Amygdala (tissue), 56 donors: ENCODE data around the gene SMARCB1.

Experiments
- DNase-seq, 56 donors: peaks; one replicate each; lab custom pipeline; 2025; lab: John Stamatoyannopoulos, UW

The SMARCB1 gene

DNA sequence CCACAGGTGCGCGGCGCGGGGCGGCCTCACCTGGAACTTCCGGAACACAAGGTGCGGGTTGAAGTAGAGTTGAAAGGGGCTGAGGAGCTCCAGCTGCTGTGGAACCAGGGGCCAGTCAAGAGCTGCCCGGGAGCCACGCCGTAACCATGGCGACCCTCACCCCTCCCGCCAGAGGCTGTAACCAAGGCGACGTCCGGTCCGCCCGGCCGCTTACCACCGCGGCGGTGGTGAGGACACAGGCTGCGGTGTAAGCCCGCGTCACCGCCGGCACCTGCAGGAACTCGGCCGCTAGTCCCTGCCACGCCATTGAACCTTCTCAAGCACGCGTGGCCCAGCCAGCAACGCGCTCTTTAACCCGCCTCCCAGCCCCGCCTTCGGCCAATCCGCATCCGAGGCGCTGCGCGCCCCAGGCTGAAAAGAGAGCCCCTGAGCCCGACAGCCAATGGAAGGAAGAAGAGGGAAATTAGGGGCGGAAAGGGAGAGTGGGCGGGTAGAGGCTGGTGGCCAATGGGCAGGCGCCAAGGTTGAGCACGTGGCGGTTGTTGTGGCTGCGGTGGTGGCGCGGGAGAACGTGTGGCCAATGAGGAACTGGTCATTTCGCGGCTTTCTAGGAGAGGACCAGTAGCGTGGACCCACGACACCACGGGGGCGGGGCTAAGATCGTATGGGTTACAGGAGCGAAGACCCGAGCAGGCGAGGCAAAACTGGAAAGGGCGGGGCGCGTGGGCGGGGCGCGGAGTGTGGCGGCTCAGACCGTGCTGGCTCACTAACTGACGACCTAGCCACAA, 52.1 kb downstream of the SMARCB1 start, which contains the start of gene DERL3:
DERL3 (minus strand) TSS at position 326 of the 788 bp plus-strand sequence; CDS start at position 307, 19 bp downstream.
- peak; percentile 29 to 97 (median 90) for DNase-seq

DNA sequence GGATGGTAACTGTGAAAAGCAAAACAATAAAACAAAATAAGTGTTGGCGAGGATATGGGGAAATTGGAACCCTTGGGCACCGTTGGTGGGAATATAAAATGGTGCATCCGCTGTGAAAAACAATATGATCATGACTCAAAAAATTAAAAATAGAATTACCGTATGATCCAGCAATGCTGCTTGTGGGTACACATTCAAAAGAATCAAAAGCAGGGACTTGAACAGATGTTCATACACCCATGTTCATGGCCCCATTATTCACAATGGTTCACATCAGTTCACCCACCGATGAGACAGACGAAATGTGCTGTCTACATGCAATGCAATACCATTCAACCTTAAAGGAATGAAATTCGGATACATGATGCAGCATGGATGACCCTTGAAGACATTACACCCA, 53.3 kb downstream of the SMARCB1 start:
- no peak for DNase-seq

DNA sequence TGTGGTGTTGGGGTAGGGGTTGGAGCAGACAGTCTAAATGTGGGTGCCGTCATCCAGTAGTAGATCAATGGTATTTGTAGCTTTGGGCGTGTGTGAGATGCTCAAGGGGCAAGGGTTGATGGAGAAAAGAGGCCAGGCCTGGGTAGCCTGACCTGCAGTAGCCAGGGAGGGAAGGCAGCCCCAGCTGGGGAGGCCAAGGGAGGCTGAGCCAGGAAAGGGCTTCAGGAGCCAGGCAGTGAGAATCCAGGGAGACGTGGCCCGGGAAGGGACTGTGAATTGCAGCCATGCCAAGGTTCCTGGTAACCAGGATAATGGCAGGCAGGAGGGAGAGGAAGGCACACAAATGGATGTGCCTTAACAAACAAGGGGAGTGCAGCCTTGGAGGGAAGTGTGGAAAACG, 54.5 kb downstream of the SMARCB1 start:
- DNase-seq, result no peak

DNA sequence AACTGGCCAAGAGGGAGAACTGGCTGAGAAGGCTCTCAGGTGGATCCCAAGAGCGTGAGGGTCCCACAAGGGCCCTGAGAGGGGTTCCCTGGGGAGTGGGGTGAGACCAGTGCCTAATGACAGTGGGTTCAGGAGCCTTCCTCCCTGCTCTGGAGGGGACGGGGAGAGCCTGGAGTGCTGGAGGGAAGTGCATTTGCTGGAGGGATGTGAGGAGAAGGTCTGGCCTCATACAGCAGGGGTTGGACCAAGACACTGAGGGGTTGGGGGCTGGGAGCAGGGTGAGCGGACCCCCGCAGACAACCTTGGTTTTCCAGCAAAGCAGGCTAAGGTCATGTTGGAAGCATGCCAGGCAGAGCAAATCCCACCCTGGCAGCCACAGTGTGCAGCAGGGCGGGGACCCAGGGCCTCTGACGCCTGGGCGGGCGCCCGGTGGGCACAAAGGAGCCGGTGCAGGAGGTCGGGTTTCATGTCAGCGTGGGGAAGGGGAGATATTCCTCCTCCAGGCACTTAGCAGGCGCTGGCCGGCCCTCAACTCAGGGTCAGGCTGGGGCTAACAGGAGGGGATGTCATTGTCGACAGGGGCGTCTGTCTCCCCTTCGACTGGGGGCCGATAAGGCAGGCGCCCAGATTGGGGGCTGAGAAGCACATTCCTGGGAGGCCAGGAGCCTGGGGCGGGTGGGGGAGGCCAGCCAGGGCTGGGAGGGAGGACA, 55.1 kb downstream of the SMARCB1 start:
- DNase-seq, result no peak

DNA sequence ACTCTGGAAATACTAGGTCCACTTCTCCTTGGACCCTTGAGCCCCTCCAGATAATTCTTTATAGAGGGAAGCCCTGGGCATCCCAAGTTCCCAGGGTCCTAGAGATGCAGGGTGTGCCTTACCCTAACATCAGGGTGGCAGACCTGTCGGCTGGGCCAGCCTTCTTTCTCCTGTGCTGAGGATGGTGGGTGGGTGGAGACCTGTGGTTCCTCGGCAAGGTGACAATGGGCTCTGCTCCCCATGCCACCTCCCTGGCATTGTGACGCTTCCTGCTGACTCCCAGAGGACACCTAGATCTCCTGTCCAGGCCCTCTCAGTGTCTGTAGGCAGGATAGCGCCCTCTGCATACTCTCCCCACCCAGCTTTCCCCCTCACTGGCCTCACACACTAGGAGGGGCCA, 55.8 kb downstream of the SMARCB1 start:
- no peak for DNase-seq

DNA sequence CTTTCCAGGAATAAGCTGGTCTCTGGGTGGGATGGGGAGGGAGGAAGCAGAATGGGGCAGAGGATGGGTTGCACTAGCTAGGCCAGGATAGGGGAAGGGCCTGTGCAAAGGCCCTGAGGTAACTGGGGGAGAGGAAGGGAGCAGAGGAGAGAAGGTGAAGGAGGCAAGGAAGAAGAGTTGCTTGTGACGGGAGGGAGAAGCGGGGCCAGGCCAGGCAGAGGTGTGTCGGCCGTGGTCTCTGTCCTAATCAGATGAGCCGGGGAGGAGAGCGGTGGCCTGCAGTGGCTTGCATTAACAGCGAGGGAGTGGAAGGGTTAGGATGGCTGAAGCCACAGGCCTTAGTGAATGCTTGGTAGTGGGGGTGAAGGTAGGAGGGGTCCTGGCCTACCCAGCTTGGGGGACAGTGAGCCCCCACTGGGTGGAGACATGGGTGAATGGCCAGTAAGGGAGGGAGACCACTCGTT, 58.0 kb downstream of the SMARCB1 start:
- DNase-seq, result no peak

DNA sequence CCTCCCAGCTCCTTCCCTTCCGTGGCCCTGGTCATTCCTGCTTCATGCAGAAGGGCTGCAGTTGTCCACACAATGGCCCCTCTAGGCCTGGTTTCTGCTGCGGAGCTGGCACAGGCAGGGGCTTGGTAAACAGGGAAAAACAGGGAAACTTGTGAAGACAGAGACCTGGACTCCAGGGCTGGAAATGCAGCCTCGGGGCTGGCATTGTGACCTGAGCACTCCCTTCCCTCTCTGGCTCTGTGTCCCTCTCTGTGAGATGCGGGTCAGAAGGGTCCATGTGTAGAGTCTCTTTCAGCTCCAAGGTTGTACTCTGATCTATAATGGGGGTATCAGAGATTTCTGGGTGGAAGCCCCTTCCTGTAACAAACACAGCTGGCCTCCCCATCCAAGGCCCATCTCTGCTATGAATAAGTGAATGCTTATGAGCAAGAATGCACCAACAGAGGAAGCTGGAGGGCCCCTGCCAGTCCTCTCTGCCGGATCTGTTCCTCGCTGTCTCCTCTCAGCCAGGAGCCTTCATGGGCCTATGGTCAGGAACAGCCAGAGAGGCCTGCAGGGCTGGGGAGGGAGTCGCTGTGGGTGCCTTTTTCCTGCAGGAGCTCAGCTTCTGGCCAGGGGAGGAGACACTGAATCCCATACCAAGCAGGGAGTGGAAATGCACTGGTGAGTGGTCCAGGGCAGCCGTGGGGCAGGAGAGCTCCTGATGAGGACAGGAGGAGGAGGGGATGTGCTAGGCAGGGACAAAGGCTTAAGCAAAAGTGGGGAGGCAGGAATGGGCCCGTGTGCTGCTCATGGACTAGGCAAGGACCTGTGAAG, 58.7 kb downstream of the SMARCB1 start:
- no peak for DNase-seq

DNA sequence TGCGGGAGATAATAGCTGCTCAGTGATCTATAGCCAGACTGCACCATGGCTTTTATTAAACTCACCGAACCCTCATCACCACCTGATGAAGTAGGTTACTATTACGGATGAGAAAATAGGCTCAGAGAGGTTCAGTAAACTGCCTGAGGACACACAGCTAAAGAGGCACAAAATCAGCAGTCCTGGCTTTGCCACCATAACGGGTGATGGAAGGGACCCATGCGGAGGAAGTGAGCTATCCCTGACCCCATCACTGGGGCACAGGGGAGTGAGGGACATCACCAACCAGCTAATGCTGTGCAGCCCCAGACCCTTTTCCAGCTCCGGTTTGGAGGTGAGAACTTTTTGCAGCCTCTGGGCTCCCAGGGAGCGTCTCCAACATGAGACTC, 59.3 kb downstream of the SMARCB1 start:
- no peak for DNase-seq

DNA sequence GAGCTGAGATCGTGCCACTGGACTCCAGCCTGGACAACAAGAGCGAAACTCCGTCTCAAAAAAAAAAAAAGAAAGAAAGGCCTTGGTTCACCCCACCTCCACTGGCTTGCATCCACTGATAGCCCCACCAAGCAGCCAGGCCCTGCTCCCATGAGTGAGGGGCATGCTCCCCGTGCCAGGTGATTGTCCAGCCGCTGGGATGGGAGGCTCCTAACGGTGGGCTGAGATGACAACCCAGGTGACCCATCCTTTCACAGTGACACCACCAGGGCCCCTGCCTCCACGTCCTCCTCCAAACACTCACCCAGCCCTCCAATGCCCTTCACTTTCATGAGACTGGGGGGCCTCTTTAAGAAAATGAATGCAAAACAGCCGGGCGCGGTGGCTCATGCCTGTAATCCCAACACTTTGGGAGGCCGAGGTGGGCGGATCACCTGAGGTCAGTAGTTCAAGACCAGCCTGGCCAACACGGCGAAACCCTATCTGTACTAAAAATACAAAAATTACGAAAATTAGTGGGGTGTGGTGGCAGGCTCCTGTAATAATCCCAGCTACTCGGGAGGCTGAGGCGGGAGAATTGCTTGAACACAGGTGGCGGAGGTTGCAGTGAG, 60.6 kb downstream of the SMARCB1 start:
- no peak for DNase-seq

DNA sequence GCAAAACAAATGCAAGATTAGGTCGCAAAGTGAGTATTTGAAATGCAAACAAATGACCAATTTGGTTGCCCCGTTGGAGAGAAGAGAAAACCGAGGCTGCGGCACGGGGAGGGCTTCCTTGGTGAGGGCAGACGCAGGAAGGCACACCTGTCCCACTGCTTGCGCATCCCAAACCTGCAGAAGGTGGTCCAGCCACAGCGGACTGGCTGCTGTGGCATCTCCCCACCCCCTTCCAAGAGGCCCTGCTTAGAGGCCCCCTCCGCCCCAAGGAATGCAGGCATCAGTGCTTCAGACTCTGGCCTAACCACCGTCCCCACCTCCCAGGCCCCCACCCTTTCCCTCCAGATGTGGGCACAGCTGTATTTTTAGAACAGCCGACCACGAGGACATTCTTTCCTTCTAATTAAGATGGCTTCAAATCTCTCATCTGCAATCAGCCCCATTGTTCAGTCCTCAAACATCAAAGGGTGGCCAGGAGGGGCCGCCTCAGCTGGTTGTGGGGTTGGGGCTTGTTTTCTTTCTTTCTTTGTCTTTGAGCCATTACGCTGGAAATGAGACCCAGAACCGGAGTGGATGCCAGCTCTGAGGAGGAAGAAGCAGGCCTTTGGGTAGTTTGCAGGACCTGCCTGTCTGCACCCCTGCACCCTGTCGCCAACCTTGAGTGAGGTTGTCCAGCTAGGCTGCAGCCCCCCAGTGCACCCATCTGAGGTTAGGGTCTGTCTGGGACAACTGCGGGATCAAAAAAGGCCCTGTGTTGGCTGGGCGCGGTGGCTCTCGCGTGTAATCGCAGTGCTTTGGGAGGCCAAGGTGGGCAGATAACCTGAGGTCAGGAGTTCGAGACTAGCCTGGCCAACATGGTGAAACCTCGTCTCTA, 61.5 kb downstream of the SMARCB1 start:
- no peak for DNase-seq

DNA sequence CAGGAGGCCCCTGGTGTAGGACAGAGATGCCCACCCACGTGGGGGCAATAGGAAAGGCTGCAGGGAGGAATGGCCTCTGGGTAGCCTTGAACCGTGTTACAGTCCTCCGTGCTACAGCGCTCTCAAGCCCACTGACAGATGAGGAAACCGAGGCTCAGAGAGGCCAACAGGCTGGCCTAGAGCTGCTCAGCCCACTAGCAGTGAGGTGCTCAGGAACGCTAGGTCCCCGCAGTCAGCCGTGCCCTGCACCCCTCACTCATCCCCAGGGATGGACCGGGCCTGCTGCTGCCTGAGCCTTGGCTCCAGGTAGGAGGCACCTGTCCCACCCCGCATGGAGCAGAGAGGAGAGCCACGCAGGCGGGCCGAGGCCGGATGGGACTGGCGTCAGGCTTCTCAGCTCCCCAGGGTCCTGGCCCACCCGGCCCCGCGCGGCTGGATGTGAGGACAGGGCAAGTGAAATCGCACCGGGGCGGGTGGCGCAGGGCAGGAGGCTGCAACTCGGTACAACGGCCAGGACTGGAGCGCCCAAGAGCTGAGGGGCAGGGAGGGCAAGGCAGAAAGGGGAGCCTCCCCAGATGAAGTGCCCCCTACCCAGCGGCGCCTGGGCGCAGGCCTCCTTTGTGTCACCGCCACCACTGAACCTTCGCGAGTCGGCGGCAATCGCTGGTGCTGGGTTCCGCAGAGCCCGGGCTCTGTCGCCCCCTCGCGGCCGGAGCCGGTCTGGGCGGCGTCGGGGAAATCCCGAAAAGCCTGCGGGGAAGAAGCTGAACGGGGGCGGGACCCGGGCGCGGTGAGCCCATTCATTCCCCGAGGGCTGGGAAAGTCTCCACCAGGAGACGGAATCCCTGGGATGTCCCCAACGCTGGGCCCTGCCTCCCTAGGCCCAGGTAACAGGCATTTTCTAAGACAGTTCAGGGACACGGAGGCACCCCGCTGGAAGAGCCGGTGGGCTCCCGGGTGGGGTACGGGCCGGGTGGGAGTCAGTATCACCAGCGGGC, 62.5 kb downstream of the SMARCB1 start:
- DNase-seq, result peak in 50 of 56 donors; percentile 20 to 89 (median 60)

DNA sequence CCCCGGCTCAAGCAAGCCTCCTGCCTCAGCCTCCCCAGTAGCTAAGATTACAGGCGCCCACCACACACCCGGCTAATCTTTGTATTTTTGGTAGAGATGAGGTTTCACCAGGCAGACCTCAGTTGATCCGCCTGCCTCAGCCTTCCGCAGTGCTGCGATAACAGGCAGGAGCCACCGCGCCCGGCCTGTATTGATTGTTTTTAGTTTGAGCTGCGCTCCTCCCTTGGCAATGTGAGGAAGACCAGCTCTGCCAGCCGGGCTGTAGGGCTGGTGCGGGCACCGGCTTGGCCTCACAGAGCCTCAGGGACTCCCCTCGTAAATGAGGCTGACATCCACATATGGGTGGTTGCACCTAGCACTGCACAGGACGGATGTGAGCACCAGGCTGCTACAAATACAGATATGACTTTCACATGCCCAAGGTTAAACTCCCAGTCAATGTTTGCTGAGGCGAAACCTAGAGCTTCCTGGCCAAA, 63.4 kb downstream of the SMARCB1 start:
- no peak for DNase-seq

DNA sequence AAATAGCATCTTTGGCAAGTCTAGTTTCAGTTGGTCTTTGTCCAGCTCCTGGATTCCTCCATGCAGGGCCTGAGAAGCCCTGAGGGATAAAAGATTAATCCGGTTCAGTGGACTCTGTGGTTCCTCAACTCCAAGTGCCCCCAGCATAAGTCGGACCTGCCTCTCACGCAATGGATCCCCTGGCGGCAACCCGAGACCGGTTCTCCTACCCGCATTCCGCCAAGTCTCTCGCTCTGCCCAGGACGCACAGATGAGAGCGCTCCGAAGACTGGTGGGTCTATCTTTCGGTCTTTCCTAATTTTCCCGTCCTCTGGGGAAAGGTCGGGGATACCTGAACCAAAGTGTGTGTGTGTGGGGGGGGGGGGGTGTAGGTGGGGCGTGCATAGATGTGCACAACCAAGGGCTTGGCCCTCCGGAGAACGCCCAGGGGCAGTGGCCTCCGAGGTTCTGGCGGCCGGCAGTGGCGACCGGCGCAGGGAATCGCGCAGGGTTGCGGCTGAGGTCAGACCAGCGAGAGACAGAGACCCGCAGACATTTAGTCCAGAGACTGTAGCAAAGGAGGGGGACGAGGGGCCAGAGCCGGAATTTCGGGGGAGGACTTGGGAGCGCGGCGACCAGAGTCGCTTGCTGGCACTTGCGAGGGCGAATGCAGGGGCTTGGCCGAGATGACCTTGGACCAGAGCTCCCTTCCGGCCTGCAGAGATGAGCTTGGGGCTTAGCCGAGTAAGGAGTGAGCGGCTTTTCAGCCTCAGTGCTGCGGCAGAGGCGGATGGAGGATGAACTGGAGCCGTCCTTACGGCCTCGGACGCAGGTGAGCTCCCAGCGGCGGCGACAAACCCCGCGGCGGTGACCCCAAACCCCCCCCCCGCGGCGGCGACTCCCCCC, 70.2 kb downstream of the SMARCB1 start:
- peak in 27 of 56 donors; percentile 18 to 83 (median 63) for DNase-seq

DNA sequence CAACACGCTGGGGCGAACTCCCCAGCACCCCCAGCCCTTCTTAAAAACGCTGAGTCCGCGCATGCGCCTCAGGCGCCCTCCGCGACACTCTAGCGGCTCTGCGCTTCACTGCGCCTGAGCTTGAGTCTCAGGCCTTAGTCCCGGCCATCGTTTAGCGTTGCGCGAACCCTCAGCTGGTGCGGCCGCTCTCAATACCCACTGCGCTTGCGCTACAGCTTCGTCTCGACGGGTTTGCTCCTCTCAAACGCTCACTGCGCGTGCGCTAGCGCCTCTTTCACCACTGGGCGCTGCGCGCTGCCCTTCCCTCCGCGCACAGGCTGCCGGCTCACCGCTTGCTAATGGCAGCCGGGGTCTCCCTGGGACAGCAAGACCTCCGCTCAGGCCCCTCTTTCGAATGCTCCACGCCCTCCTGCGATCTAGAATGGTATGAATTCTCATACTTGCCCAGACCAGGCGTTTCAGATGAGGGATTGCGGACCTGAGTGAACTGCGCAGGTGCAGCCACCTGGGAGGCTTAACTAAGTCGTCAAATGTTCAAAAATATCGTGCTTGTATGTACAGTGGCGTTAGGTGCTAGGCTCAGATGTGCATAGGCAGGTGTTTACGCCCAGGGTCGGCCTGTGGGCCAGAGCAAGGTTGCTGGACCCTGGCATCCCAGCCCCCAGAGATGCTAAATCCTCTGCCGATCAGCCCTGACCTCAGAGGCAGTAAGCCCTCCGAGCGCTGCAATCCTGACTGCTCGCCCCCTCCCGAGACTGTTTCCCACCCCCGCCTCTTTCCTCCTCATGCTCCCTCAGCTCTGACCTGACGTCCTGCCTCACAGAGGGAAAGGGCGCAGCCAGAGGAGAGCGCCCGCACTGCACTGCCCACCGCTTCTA, 71.1 kb downstream of the SMARCB1 start, which contains the start of gene SLC2A11:
SLC2A11 (plus strand) TSS at position 270 of the 878 bp plus-strand sequence; CDS start at position 395, 125 bp downstream.
- peak; percentile 36 to 97 (median 92) for DNase-seq

DNA sequence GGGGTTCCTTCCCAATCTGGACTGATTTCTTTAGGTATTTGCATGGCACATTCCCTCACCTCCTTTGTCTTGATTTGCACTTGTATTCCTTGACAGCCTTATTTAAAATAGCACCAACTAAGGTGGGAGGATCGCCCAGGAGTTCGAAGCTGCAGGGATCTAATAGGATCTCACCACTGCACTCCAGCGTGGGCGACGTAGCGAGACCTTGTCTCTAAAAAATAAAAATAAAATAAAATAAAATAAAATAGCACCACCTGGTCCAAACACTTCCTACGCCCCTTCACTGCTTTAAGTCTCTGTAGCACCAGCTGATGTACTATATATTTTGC, 71.7 kb downstream of the SMARCB1 start:
- peak in 2 of 56 donors; percentile 21 to 67 for DNase-seq

DNA sequence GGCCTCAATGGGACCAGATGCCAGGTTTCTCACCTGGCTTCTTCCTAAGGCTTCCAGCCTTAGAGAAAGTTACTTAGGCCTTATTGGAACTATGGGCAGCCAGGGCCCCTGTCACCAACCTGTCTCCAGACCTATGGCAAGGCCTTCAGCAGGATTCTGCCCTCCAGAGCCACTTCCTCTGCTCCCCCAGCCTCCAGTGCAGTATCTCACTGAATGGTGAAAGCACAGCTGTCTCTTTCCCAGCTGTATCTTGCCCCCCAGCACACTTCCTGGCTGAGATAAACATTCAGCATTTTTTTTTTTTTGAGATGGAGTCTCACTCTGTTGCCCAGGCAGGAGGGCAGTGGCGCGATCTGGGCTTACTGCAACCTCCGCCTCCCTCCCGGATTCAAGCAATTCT, 72.4 kb downstream of the SMARCB1 start:
- DNase-seq, result no peak
